Measurements from ENCODE around the gene MLXIPL. TPM values are rescaled to one million over a fixed set of nuclear protein-coding genes. Genes with fewer than 3 reads are reported as not detected.

The MLXIPL gene
- total RNA-seq, 1 donor = 0.72 TPM

- peak overlapping the region; percentile 48 for H3K4me2 ChIP-seq (ENCODE audit: insufficient read depth, low read length)
- peaks cover 16% of the 10 kb centered on the region for H4K20me1 ChIP-seq (ENCODE audit: insufficient read depth, low read length)
- H3K4me1 ChIP-seq (ENCODE audit: insufficient read depth, low read length) = peaks cover 27% of the 10 kb centered on the region
- peak overlapping the region; percentile 41 for H3K27ac ChIP-seq (ENCODE audit: low read depth, low read length)
- DNase-seq (ENCODE audit: insufficient read length, low spot score, missing footprints) = peak; percentile 97
- no peaks in the 10 kb centered on the region for H3K36me3 ChIP-seq (ENCODE audit: insufficient read depth, low read length)
- TF ChIP-seq CTCF (IDR thresholded peaks at IDR 0.05; ENCODE audit: extremely low read depth, low read depth, low read length) = no peak
- H3K4me3 ChIP-seq (ENCODE audit: insufficient read depth, low read length) = no peak overlapping the region
- peak overlapping the region; percentile 59 for H2AFZ ChIP-seq (ENCODE audit: low read length)
- H3K27me3 ChIP-seq (ENCODE audit: insufficient read depth, low read length) = no peaks in the 10 kb centered on the region
- peaks cover 17% of the 10 kb centered on the region for H3K79me2 ChIP-seq (ENCODE audit: insufficient read depth, low read length)
- no peaks in the 10 kb centered on the region for H3K9me3 ChIP-seq (ENCODE audit: low read depth, low read length)
These were observed 64.0 kb downstream of the MLXIPL start for GRCh38 chr7:73560109-73560835.

- peak within 1 kb of the TSS; percentile 95 for H3K4me3 ChIP-seq (ENCODE audit: insufficient read depth, low read length)
- peaks cover 42% of the 10 kb centered on the region for H3K79me2 ChIP-seq (ENCODE audit: insufficient read depth, low read length)
- TF ChIP-seq CTCF (IDR thresholded peaks at IDR 0.05; ENCODE audit: extremely low read depth, low read depth, low read length) = no peak
- H3K4me2 ChIP-seq (ENCODE audit: insufficient read depth, low read length) = peak within 1 kb of the TSS; percentile 91
- peaks cover 30% of the 10 kb centered on the region for H3K4me1 ChIP-seq (ENCODE audit: insufficient read depth, low read length)
- H3K36me3 ChIP-seq (ENCODE audit: insufficient read depth, low read length) = peaks cover 9% of the 10 kb centered on the region
- peaks cover 32% of the 10 kb centered on the region for H4K20me1 ChIP-seq (ENCODE audit: insufficient read depth, low read length)
- H3K9me3 ChIP-seq (ENCODE audit: low read depth, low read length) = no peaks in the 10 kb centered on the region
- no peaks in the 10 kb centered on the region for H3K27me3 ChIP-seq (ENCODE audit: insufficient read depth, low read length)
- peak within 1 kb of the TSS; percentile 93 for H2AFZ ChIP-seq (ENCODE audit: low read length)
- H3K27ac ChIP-seq (ENCODE audit: low read depth, low read length) = peak within 1 kb of the TSS; percentile 91
- peak; percentile 99 for DNase-seq (ENCODE audit: insufficient read length, low spot score, missing footprints)
These were observed 66.7 kb downstream of the MLXIPL start, which contains the start of gene BCL7B for GRCh38 chr7:73557397-73558257. BCL7B (minus strand) TSS chr7:73557690; CDS start chr7:73557578, 112 bp downstream.

- peak overlapping the region; percentile 95 for H3K4me3 ChIP-seq (ENCODE audit: insufficient read depth, low read length)
- peaks cover 38% of the 10 kb centered on the region for H4K20me1 ChIP-seq (ENCODE audit: insufficient read depth, low read length)
- H3K27me3 ChIP-seq (ENCODE audit: insufficient read depth, low read length) = no peaks in the 10 kb centered on the region
- peak overlapping the region; percentile 91 for H3K27ac ChIP-seq (ENCODE audit: low read depth, low read length)
- H3K4me2 ChIP-seq (ENCODE audit: insufficient read depth, low read length) = peak overlapping the region; percentile 91
- H3K4me1 ChIP-seq (ENCODE audit: insufficient read depth, low read length) = peaks cover 30% of the 10 kb centered on the region
- peak; percentile 100 for DNase-seq (ENCODE audit: insufficient read length, low spot score, missing footprints)
- H3K36me3 ChIP-seq (ENCODE audit: insufficient read depth, low read length) = peaks cover 15% of the 10 kb centered on the region
- H3K79me2 ChIP-seq (ENCODE audit: insufficient read depth, low read length) = peaks cover 48% of the 10 kb centered on the region
- H2AFZ ChIP-seq (ENCODE audit: low read length) = no peak overlapping the region
- no peak for TF ChIP-seq CTCF (IDR thresholded peaks at IDR 0.05; ENCODE audit: extremely low read depth, low read depth, low read length)
- no peaks in the 10 kb centered on the region for H3K9me3 ChIP-seq (ENCODE audit: low read depth, low read length)
These were observed 67.3 kb downstream of the MLXIPL start for GRCh38 chr7:73557108-73557396.
